Liver (tissue), 9 donors: ENCODE results near the gene HOXA1. TPM values are rescaled to one million over a fixed set of nuclear protein-coding genes. Genes with fewer than 3 reads are reported as not detected.
A peak's percentile ranks its signal among the peaks of the same experiment; 100 is the strongest.

Experiments
- DNase-seq: peaks from one replicate; pipeline ENCODE4 v3.0.0-alpha.2; 2017; ENCODE audit warnings: low spot score
- H3K27ac ChIP-seq, 2 donors: one replicate each; pipeline ENCODE4 v1.7.0; 2013; ENCODE audit warnings: inconsistent platforms in 2 of 2, low read length in 2 of 2, control low read depth in 1 of 2, low read depth in 1 of 2, mild to moderate bottlenecking in 1 of 2
- H3K27me3 ChIP-seq, 4 donors: one replicate each; pipeline versions ENCODE4 v1.6.1 to v1.7.0; 2013; ENCODE audit warnings: low read length in 3 of 4, inconsistent platforms in 1 of 4, mild to moderate bottlenecking in 1 of 4, moderate library complexity in 1 of 4; ENCODE audit not compliant: control insufficient read depth in 4 of 4, insufficient read depth in 4 of 4
- H3K36me3 ChIP-seq, 4 donors: one replicate each; pipeline versions ENCODE4 v1.6.1 to v1.7.0; 2013; ENCODE audit warnings: low read length in 3 of 4, mild to moderate bottlenecking in 3 of 4, low read depth in 1 of 4, moderate library complexity in 1 of 4; ENCODE audit not compliant: control insufficient read depth in 4 of 4, insufficient read depth in 3 of 4
- H3K4me1 ChIP-seq, 4 donors: one replicate each; pipeline versions ENCODE4 v1.6.1 to v1.7.0; 2013; ENCODE audit warnings: low read length in 3 of 4, mild to moderate bottlenecking in 3 of 4, moderate library complexity in 1 of 4; ENCODE audit not compliant: control insufficient read depth in 4 of 4, insufficient read depth in 4 of 4
- H3K4me3 ChIP-seq, 3 donors: one replicate each; pipeline versions ENCODE4 v1.6.1 to v1.7.0; 2013; ENCODE audit warnings: low read length in 3 of 3, control low read depth in 1 of 3, low read depth in 1 of 3, mild to moderate bottlenecking in 1 of 3
- H3K9ac ChIP-seq, 2 donors: one replicate each; pipeline ENCODE4 v1.7.0; 2013; ENCODE audit warnings: low read length in 2 of 2, mild to moderate bottlenecking in 2 of 2, moderate library complexity in 2 of 2, control low read depth in 1 of 2, low read depth in 1 of 2
- H3K9me3 ChIP-seq, 4 donors: one replicate each; pipeline versions ENCODE4 v1.6.1 to v1.7.0; 2013; ENCODE audit warnings: low read length in 3 of 4; ENCODE audit not compliant: control insufficient read depth in 4 of 4
- EGR1 ChIP-seq, 2 donors: IDR thresholded peaks; 2 replicates each; pipeline ENCODE4 v1.6.1; 2016 to 2018; ENCODE audit warnings: antibody characterized with exemption in 2 of 2, low read depth in 2 of 2
- FOXA1 ChIP-seq: IDR thresholded peaks from 2 replicates; pipeline ENCODE4 v1.6.1; 2016; ENCODE audit warnings: antibody characterized with exemption
- FOXA2 ChIP-seq: IDR thresholded peaks from 2 replicates; pipeline ENCODE4 v1.6.1; 2016; ENCODE audit warnings: antibody characterized with exemption
- GABPA ChIP-seq, 2 donors: IDR thresholded peaks in 1 of 2; conservative IDR thresholded peaks in 1 of 2; 2 replicates each; pipeline ENCODE4 v1.6.1; 2016; ENCODE audit warnings: antibody characterized with exemption in 2 of 2, mild to moderate bottlenecking in 1 of 2, moderate library complexity in 1 of 2
- HNF4A ChIP-seq, 2 donors: conservative IDR thresholded peaks; 2 replicates each; pipeline ENCODE4 v1.6.1; 2016; ENCODE audit warnings: antibody characterized with exemption in 2 of 2, mild to moderate bottlenecking in 2 of 2
- HNF4G ChIP-seq: IDR thresholded peaks from 2 replicates; pipeline ENCODE4 v1.6.1; 2016; ENCODE audit warnings: antibody characterized with exemption
- JUND ChIP-seq, 2 donors: IDR thresholded peaks; 2 replicates each; pipeline ENCODE4 v1.6.1; 2016; ENCODE audit warnings: antibody characterized with exemption in 2 of 2
- NR2F2 ChIP-seq: IDR thresholded peaks from 2 replicates; pipeline ENCODE4 v1.6.1; 2016; ENCODE audit warnings: antibody characterized with exemption
- RAD21 ChIP-seq, 2 donors: IDR thresholded peaks; 2 replicates each; pipeline ENCODE4 v1.6.1; 2016; ENCODE audit warnings: antibody characterized with exemption in 2 of 2, mild to moderate bottlenecking in 2 of 2
- RXRA ChIP-seq, 2 donors: IDR thresholded peaks; 2 replicates each; pipeline ENCODE4 v1.6.1; 2017 to 2018; ENCODE audit warnings: antibody characterized with exemption in 2 of 2, mild to moderate bottlenecking in 1 of 2
- TAF1 ChIP-seq: conservative IDR thresholded peaks from 2 replicates; pipeline ENCODE4 v1.6.1; 2016; ENCODE audit warnings: antibody characterized with exemption, mild to moderate bottlenecking
- YY1 ChIP-seq: IDR thresholded peaks from 2 replicates; pipeline ENCODE4 v1.6.1; 2016; ENCODE audit warnings: antibody characterized with exemption, mild to moderate bottlenecking
- WGBS: extraction: QIAGEN DNeasy Blood & Tissue Kit; methylation state at CpG from one replicate; pipeline ENCODE4 v1.1.7; 2013; 5-methylcytosine and 5-hydroxymethylcytosine counted together
- polyA plus RNA-seq, 2 donors: library from polyadenylated mRNA; stranded (reverse) in 1 of 2; unstranded in 1 of 2; fragments of 200-250 nt in 1 of 2; fragments of >200 nt in 1 of 2; fragmentation: Nextera tagmentation in 1 of 2; extraction: Ambion mirVana in 1 of 2; gene quantifications; one replicate each; pipeline versions ENCODE4 v1.2.1 to v1.2.3, GENCODE V29; 2013 to 2015
- total RNA-seq, 2 donors: library from RNA; depleted of rRNA; stranded (reverse); fragments of >200 nt; gene quantifications; one replicate each; pipeline ENCODE4 v1.2.3, GENCODE V29; 2014
- TF ChIP-seq, protein P1 (sequence below): IDR thresholded peaks from 2 replicates; pipeline ENCODE4 v1.6.1; 2016; ENCODE audit warnings: antibody characterized with exemption
- TF ChIP-seq, protein P2 (sequence below): IDR thresholded peaks from 2 replicates; pipeline ENCODE4 v1.6.1; 2016; ENCODE audit warnings: antibody characterized with exemption, mild to moderate bottlenecking
- TF ChIP-seq, protein P3 (sequence below): IDR thresholded peaks from 2 replicates; pipeline ENCODE4 v1.6.1; 2016; ENCODE audit warnings: antibody characterized with exemption
- TF ChIP-seq, protein P4 (sequence below): fragments of 150-350 bp; IDR thresholded peaks from 2 replicates; pipeline ENCODE4 v1.5.1; 2017; ENCODE audit warnings: improper control_type of control experiment, low read depth, low read length; ENCODE audit not compliant: missing input control
- donor health status: healthy.
- donor health status: healthy.
- donor health status: healthy.
- donor health status: healthy.
- donor health status: healthy.

The HOXA1 gene
- total and polyA plus RNA-seq, 4 donors = 0.08 to 0.28 (median 0.21) TPM

DNA sequence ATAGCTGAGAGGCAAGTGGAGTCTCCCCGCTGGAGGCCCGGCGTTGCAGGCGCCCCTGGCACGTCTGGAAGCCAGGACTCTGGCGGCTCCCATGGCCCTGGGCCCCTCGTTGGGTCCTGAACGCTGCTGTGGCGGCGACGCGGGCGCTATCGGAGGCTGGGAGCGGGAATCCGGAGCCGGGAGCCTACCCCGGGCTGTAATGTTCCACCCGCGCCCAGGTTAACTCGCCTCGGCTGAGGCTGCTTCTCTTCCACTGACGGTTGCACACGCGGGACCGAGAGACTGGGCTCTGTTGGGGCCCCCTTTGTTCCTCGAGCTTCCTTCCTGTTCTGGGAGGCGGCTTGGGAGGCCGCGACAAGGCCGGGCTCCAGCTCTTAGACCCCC lies 49.0 kb upstream of the HOXA1 start:
- H3K4me3 ChIP-seq = no peak overlapping the region
- WGBS = 11% methylated on average over 31 of the region's 31 CpGs
- H3K27me3 ChIP-seq = peaks cover 8 to 33% (median 18%) of the 10 kb centered on the region in 4 donors
- no peak overlapping the region for H3K27ac ChIP-seq
- no peak overlapping the region for H3K9ac ChIP-seq
- TF ChIP-seq JUND (IDR thresholded peaks at IDR 0.05) (no peak), EGR1 (IDR thresholded peaks at IDR 0.05; ENCODE audit: low read depth in 2 of 2) (no peak), HNF4A (conservative IDR thresholded peaks at IDR 0.05) (no peak), RXRA (IDR thresholded peaks at IDR 0.05) (no peak), NR2F2 (no peak)
- TF ChIP-seq, protein P1, sequence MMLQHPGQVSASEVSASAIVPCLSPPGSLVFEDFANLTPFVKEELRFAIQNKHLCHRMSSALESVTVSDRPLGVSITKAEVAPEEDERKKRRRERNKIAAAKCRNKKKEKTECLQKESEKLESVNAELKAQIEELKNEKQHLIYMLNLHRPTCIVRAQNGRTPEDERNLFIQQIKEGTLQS = no peak
- TF ChIP-seq, protein P2, sequence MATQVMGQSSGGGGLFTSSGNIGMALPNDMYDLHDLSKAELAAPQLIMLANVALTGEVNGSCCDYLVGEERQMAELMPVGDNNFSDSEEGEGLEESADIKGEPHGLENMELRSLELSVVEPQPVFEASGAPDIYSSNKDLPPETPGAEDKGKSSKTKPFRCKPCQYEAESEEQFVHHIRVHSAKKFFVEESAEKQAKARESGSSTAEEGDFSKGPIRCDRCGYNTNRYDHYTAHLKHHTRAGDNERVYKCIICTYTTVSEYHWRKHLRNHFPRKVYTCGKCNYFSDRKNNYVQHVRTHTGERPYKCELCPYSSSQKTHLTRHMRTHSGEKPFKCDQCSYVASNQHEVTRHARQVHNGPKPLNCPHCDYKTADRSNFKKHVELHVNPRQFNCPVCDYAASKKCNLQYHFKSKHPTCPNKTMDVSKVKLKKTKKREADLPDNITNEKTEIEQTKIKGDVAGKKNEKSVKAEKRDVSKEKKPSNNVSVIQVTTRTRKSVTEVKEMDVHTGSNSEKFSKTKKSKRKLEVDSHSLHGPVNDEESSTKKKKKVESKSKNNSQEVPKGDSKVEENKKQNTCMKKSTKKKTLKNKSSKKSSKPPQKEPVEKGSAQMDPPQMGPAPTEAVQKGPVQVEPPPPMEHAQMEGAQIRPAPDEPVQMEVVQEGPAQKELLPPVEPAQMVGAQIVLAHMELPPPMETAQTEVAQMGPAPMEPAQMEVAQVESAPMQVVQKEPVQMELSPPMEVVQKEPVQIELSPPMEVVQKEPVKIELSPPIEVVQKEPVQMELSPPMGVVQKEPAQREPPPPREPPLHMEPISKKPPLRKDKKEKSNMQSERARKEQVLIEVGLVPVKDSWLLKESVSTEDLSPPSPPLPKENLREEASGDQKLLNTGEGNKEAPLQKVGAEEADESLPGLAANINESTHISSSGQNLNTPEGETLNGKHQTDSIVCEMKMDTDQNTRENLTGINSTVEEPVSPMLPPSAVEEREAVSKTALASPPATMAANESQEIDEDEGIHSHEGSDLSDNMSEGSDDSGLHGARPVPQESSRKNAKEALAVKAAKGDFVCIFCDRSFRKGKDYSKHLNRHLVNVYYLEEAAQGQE = no peak
- DNase-seq = no peak
- H3K4me1 ChIP-seq = peaks cover 2 to 19% (median 7%) of the 10 kb centered on the region in 4 donors
- peaks cover 0 to 11% (median 0%) of the 10 kb centered on the region in 4 donors for H3K9me3 ChIP-seq
- no peaks in the 10 kb centered on the region for H3K36me3 ChIP-seq

DNA sequence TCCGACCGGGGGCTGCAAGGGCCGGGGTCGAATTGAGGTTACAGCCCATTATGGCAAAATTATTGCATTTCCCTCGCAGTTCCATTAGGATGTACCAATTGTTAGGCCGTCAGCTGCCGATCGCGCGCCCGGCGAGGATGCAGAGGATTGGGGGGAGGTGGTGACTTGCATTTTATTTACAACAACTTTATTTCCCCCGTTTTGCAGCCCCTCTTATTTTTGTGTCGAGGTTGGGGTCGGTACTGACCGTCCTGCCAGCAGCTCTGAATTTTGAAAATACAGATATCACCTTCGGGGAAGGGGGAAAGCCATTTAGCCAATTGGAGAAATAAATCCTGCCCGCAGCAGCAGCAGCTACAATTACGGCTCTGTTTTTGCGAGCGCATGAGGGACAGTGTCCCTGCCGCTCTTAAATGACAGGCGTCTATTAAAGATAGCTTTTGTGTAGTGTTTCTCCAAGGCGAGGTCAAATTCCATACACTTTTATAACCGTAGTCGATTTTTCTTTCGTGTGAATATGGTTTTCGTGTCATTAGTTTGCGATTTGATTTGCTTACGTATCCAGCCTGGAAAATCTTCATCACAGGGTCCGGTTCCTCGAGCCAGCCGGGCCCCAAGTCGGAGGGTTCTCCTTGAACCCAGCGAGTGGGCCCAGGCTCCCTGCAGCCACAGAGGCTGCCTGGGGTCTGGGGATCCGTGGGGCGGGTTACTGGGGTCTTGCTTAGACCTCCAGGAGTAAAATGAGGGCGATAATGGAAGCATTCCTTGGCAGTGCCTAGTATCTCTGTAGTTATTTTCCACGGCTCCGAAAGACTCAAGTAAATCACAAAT lies 48.4 kb upstream of the HOXA1 start:
- peaks cover 2 to 19% (median 10%) of the 10 kb centered on the region in 4 donors for H3K4me1 ChIP-seq
- H3K4me3 ChIP-seq = peak overlapping the region in 1 of 3 donors; percentile 45
- 25% methylated on average over 40 of the region's 40 CpGs for WGBS
- DNase-seq = no peak
- H3K9me3 ChIP-seq = peaks cover 0 to 11% (median 0%) of the 10 kb centered on the region in 4 donors
- H3K27ac ChIP-seq = no peak overlapping the region
- TF ChIP-seq, protein P3, sequence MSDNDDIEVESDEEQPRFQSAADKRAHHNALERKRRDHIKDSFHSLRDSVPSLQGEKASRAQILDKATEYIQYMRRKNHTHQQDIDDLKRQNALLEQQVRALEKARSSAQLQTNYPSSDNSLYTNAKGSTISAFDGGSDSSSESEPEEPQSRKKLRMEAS = no peak
- no peak for TF ChIP-seq FOXA2
- TF ChIP-seq, protein P2 = no peak
- TF ChIP-seq HNF4A (conservative IDR thresholded peaks at IDR 0.05) = no peak
- TF ChIP-seq TAF1 = no peak
- no peak for TF ChIP-seq HNF4G
- TF ChIP-seq, protein P4, sequence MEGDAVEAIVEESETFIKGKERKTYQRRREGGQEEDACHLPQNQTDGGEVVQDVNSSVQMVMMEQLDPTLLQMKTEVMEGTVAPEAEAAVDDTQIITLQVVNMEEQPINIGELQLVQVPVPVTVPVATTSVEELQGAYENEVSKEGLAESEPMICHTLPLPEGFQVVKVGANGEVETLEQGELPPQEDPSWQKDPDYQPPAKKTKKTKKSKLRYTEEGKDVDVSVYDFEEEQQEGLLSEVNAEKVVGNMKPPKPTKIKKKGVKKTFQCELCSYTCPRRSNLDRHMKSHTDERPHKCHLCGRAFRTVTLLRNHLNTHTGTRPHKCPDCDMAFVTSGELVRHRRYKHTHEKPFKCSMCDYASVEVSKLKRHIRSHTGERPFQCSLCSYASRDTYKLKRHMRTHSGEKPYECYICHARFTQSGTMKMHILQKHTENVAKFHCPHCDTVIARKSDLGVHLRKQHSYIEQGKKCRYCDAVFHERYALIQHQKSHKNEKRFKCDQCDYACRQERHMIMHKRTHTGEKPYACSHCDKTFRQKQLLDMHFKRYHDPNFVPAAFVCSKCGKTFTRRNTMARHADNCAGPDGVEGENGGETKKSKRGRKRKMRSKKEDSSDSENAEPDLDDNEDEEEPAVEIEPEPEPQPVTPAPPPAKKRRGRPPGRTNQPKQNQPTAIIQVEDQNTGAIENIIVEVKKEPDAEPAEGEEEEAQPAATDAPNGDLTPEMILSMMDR = no peak
- TF ChIP-seq EGR1 (IDR thresholded peaks at IDR 0.05; ENCODE audit: low read depth in 2 of 2) = no peak
- no peak for TF ChIP-seq NR2F2
- no peak for TF ChIP-seq RXRA (IDR thresholded peaks at IDR 0.05)
- TF ChIP-seq YY1 = no peak
- TF ChIP-seq GABPA (IDR thresholded peaks at IDR 0.05 in 1 of 2, conservative IDR thresholded peaks at IDR 0.05 in 1 of 2) = no peak
- TF ChIP-seq RAD21 (IDR thresholded peaks at IDR 0.05) = no peak
- TF ChIP-seq FOXA1 = no peak
- TF ChIP-seq JUND (IDR thresholded peaks at IDR 0.05) = no peak
- H3K27me3 ChIP-seq = peaks cover 10 to 30% (median 18%) of the 10 kb centered on the region in 4 donors
- no peak overlapping the region for H3K9ac ChIP-seq
- no peaks in the 10 kb centered on the region for H3K36me3 ChIP-seq
